Stimulated activated CD4-positive, alpha-beta T cell treated with anti-CD3 and anti-CD28 coated beads, Interleukin-2, amount 100 ng/mL, for 48 hours (primary cell): Measurements from ENCODE around the gene LCNL1.

ENCODE experiments used
- DNase-seq, 2 donors: peaks; one replicate each; pipeline ENCODE4 v3.0.0-alpha.2; 2020

The LCNL1 gene

DNA sequence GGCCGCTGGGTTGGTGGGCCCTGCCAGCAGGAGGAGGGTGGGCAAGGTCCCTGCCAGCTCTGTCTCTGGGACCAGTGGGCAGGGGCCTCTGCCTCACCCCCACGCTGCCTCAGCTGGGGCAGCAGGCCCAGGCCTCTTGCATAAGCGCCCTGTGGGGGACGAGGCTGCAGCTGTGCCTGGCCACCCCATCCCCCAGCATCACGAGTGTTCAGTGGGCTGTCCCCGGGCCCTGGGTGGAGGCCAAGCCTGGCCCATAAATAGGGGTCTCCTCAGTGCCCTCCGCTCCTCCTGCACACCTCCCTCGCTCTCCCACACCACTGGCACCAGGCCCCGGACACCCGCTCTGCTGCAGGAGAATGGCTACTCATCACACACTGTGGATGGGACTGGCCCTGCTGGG lies 5.6 kb upstream of the LCNL1 start, which contains the start of gene PTGDS:
Gene PTGDS, plus strand, starts transcription at position 282 of the 400 bp plus-strand sequence. Its CDS starts 75 bp downstream, at position 357.
- no peak for DNase-seq

DNA sequence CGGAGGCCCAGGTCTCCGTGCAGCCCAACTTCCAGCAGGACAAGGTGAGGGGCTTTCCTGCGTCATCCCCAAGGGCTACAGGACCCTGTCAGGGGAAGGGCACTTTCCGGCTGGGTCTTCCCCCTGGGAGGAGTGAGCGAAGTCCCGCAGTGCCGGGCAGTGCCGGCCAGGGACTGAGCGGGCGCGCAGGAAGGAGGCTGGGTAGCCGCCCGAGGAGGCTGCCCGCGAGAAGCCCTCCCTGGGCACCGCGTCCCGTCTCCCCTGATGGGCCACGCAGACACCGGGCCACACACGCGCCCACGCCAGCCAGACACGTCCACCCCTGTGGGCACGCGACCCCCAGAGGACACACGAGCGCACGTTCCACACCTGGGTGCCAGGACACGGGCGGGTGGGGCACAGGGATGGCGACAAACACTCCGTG lies 5.1 kb upstream of the LCNL1 start:
- DNase-seq: no peak

DNA sequence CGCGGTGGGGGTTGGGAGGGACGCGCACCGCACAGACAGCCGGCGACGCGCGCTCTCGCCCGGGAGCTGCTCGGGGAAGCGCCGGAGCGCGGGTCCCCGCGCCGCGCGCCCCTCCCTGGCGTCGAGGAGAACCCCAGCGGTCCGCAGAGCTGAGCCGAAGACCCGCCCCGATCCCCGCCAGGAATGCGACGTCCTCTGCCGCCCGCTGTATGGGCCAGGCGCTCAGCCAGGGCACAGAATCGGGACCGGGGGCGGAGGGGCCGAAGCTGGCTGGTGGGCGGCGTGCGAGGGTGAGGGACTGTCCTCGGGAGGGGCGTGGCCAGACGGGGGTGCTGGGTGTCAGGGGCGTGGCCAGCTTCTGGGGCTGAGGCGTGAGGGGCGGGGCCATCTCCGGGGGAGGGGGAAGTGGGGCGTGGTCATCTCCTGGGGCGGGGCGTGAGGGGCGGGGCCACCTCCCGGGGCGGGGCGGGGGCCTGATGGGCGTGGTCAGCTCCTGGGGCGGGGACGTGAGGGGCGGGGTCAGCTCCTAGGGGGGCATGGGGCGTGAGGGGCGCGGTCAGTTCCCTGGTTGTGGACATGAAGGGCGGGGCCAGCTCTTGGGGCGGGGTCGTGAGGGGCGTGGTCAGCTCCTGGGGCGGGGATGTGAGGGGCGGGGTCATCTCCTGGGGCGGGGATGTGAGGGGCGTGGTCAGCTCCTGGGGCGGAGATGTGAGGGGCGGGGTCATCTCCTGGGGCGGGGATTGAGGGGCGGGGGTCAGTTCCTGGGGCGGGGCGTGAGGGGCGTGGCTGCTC lies 4.5 kb upstream of the LCNL1 start:
- DNase-seq: peak; percentile 45 to 67

DNA sequence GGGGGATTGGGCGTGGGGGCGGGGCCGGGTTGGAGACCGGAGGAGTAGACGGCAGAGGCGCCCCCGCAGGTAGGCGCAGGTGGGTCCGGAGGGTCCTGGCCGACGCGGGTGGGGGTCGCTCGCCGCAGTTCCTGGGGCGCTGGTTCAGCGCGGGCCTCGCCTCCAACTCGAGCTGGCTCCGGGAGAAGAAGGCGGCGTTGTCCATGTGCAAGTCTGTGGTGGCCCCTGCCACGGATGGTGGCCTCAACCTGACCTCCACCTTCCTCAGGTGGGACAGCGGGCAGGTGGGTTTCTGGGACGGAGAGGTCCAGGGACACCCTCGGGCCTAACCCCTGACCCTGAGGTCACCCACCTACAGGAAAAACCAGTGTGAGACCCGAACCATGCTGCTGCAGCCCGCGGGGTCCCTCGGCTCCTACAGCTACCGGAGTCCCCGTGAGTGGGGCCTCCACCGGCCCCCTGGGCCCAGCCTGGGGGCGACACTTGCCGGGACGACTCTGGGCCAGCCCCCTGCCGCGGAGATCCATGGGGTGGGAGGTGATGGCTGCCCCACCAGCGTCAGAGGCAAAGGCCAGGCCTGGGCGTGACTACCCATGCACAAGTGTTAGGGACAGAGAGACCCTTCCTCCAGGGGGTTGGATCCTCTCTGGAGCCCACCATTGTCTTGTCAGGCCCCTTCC lies 3.8 kb upstream of the LCNL1 start:
- no peak for DNase-seq

DNA sequence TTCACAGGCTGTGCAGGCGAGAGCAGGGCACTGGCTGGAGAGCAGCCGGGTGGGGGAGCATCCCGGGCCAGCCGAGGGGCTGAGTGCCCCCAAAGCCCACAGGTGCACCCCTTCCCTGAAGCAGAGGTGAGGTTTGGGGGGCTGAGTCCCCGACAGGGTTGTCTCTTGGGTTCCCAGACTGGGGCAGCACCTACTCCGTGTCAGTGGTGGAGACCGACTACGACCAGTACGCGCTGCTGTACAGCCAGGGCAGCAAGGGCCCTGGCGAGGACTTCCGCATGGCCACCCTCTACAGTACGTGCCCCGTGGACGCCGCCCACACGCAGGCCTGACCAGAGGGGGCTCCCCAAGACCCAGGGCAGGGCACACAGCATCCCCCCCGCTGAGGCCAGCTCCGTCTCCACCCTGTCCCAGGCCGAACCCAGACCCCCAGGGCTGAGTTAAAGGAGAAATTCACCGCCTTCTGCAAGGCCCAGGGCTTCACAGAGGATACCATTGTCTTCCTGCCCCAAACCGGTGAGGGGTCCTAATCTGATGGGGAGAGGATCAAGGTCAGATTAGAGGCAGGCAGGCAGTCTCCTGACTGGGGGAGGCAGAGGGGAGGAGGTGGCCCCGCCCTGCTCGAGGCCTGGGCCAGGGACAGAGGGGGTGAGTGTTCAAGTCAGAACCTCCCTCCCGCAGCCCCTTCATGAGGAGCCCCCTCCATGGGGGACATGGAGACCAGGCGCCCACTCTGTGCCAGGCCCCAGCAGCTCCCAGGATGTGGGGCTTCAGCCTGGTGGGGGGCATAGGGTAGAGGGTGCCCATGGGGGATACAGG lies 2.8 kb upstream of the LCNL1 start:
- DNase-seq: no peak

DNA sequence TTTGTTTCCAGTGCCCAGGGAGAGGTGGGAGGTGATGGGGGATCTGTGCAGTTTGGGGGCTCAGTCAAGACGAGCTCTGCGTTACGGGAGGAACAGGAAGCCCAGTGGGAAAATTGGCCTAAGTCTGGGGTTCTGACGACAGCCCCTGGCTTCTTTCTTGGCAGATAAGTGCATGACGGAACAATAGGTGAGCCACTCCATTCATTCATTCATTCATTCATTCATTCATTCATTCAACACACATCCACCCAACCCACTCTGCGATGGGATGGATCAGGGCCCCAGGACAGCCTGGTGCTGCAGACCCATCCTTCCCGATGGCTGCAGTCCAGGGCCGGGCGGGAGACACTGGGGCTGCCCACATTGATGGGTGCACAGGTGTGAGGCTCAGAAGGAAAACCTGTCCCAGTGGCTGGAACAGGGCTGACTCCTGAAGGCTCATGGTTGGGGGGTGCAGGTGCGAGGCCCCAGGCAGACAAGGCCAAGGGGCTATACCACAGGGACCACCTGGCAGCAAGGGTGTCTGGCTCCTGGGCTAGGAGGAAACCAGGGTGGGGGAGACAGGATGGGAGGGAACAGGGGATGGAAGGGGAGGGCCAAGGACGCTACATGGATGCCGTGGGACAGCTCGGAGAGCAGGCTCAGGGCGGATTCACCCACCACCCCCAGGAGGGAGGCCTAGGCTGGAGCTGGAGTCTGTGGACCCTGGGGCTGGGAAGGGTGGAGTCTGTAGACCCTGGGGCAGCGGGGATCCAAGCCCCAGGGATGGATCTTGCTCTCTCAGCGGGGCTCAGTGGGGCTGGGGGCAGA lies 1.9 kb upstream of the LCNL1 start:
- no peak for DNase-seq

DNA sequence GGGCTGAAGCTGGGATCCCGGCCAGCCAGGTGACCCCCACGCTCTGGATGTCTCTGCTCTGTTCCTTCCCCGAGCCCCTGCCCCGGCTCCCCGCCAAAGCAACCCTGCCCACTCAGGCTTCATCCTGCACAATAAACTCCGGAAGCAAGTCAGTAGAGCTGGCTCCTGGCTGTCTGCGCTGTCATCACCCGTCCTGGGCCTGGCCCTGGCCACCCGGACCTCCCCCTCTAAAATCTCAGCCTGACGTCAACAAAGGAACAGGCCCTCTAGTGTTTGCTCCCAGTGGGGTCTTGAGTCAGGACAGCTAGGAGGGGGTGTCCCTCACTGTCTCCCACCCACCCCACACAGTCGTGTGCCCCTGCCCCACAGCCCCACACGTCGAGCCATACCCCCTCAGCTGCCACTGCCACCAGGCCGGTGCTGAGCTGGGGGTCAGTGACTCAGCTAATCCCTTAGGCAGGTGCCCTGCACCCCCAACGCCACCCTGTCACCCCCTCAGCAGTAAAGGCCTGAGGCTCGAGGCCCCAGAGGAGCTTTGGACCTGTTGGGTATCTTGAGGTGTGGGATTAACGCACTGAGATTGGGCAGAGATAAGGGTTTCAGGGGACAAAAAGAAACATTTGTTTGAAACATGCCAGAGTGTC lies 1.1 kb upstream of the LCNL1 start:
- no peak for DNase-seq

DNA sequence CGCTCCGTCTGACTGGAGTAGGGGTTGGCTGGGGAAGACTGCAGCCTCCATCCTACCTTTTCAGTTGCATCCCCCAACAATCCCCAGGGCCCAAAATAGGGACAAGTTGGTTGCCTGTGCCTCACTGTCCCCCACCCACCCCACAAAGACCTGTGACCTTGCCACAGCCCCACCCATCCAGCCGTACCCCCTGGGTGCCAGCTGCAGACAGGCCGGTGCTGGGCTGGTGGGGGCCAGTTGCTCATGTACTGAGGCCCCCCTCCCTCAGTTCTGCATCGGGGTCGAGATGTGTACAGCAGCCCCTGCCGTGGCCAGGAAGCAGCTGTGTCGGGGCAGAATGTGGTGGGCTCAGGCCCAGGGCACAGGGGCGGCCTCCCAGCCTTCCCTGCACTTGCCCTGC lies 374 bp downstream of the LCNL1 start:
- no peak for DNase-seq

DNA sequence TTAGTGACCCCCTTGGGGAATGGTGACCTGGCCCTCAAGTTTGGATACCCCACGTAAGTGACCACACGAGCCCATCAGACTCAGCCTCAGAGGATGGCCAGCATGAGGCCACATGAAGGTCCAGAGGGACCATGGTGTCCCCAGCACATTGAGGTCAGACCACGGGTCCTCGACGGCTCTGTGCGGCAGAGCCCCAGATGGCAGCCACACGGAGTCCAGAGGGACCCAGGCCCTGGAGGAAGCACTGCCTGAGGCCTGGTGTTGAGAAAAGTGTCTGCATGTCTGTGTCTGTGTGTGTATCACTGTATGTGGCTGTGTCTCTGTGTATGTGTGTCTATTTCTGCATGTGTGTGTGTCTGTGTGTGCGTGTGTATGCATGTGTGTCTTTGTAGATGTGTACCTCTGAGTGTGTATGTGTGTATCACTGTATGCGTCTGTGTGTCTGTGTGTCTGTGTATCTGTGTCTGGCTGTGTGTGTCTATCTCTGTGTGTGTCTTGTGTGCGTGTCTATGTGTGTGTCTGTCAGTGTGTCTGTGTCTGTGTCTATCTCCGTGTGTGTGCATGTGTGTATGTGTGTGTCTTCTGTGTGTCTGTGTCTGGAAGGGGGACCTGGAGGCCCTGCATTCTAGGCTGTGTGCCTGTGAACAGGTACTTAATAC lies 992 bp downstream of the LCNL1 start:
- no peak for DNase-seq

DNA sequence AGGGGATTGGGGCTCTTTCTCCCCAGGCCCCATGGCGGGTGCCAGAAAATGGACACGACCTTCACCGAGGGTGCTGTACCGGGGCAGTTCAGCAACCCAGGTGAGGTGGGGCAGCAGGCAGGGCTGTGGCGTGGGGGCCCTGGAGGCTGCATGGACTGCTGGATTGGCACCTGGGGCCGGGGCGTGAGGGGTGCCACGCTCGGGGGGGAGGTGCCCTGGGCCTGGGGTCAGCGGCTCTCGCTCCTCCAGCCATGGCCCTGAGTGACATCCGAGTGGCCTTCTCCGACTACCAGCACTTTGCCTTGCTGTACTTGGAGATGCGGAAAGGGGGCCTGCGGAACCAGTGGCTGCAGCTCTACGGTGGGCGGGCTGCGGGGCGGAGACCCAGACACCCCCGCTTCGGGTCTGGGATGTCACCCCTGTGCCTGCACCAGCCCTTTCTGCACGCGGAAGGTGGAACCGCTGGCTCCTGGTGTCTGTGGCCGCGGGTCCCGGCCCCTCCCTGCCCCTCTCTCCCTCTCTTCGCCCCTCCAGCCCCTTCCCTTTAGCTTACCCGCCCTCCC lies 1.8 kb downstream of the LCNL1 start:
- DNase-seq: no peak

DNA sequence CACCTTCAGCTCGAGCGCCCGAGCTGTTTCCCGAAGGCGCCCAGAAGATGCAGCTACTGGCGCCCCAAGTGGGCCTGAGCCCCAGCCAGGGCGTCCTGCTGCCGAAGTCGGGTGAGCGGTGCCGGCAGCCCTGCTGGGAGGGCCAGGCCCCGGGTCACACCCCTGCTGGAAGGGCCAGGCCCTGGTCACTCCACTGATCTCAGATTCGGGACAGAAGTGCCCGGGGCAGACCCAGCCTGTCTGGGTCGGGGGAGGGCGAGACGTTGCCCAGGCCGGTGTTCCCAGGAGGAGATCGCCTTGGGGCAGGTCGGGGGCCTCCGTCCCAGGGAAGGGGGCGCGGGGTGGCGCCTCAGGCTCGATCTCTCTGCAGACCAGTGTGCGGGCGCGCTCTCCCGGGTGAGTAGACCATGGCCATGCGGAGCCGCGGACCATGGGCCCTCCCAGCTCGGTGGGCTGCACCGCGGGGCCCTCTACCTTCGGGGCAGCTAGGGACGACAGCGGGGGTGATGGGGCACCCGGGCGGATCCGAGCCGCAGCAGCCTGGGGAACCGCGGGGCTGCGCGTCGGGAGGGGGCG lies 2.3 kb downstream of the LCNL1 start:
- DNase-seq: no peak

DNA sequence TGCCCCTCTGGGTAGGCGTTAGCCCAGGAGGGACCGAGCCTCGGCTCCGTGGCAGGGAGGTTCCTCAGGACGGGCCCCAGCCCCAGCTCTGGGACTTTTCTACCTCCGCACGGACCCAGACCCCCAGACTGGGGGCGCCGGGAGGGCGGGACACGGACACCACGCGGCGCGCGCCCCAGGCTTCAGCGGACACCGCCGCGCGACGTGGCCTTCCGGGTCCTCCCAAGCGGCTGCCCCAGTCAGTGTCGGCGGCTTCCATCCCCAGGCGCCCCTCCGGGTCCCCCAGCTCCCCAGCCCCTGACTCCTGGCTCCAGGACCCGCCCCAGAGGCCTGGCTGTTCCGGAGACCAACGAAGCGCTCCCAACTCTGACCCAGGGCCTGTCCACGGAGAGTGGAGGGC lies 3.1 kb downstream of the LCNL1 start:
- DNase-seq: no peak

DNA sequence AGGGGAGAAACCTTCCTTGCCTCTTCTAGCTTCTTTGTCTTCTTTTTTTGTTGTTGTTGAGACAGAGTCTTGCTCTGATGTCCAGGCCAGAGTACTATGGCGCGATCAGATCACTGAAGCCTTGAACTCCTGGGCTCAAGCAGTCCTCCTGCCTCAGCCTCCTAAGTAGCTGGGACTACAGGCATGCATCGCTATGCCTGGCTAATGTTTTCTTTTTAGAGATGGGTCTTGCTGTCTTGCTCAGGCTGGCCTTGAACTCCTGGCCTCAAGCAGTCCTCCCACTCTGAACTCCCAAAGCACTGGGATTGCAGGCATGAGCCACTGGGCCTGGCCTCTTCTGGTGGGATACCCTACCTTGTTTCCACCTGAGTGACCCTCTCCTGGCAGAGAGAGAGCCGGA lies 6.1 kb downstream of the LCNL1 start:
- no peak for DNase-seq

DNA sequence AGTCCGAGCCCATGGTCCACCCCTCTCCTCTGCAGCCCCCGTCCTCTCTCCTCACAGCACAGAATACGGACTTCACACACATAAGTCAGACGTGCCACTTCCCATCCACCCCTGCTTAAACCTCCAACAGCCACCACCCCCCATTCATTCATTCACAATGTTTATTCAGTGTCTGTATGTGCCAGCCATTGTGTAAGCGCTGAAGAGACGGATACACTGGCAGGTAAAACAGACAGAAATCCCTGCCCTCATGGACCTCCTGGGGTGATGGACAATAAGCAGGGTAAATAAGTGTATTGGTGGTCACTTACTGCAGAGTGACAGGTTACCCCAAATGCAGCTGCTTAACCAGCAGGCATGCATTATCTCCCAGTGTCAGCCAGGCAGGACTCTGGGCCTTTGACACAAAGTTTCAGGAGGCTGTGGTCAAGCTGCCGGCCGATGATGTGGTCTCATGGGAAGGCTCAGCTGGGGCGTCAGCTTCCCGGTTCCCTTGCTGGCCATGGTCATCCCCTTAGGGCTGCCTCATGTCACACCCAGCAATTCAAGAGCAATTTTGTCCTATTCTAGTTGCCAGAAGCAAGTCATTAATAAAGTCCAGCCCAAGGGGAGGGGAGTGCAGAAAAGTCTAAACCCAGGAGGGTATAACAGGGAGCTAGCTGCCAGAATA lies 7.6 kb downstream of the LCNL1 start:
- DNase-seq: no peak

DNA sequence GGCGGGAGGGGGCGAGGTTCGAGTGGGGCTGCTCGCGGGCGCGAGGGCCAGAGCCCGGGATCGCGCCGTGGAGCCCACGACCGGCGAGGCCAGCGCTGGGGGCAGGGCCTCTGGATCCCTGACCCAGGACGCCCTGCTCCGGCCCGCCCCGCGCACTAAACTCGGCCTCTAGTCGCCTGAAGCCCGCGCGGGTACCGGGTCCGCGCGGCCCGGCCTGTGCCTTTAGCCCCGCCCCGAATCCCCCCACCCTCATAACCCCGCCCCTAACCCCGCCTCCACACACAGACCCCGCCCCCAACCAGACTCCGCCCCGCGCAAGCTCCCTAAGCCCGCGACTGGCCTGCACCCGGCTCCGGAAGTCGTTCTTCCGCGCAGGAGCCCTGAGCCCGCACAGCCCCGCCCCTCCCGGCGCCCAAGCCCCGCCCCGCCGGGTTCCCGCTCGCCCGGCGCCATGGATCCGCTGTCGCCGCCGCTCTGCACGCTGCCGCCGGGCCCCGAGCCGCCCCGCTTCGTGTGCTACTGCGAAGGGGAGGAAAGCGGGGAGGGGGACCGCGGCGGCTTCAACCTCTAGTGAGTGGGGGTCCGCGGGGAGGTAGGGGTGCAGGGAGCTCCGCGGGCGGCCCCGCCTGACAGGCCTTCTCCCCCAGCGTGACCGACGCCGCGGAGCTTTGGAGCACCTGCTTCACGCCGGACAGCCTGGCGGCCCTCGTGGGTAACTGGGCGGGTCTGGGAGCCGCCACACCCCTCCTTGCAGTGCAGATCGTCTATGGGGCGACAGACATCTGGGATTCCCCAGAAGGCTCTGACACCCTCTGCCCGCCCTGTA lies 9.4 kb downstream of the LCNL1 start, which contains the start of gene PAXX:
Gene PAXX, plus strand, starts transcription at position 430 of the 826 bp plus-strand sequence. Its CDS starts 22 bp downstream, at position 452.
- DNase-seq: peak; percentile 96 to 97

DNA sequence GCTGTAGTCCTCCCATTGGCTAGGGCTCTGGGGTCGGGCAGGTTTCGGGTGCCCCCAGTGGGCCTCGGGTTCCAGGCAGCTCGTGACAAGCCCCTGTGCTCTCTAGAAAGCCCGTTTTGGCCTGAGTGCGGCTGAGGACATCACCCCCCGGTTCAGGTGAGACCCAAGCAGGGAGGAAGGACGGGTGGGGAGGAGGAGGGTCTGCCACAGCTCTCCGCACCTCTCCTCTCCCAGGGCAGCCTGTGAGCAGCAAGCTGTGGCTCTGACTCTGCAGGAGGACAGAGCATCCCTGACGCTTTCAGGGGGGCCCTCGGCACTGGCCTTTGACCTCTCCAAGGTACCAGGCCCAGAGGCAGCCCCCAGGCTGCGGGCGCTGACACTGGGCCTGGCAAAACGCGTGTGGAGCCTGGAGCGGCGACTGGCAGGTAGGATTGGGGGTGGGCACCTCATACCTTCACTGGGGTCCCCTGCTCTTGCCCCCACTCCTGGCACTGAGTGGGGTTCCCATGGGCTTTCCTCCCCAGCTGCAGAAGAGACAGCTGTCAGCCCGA lies 10.1 kb downstream of the LCNL1 start:
- DNase-seq: no peak

DNA sequence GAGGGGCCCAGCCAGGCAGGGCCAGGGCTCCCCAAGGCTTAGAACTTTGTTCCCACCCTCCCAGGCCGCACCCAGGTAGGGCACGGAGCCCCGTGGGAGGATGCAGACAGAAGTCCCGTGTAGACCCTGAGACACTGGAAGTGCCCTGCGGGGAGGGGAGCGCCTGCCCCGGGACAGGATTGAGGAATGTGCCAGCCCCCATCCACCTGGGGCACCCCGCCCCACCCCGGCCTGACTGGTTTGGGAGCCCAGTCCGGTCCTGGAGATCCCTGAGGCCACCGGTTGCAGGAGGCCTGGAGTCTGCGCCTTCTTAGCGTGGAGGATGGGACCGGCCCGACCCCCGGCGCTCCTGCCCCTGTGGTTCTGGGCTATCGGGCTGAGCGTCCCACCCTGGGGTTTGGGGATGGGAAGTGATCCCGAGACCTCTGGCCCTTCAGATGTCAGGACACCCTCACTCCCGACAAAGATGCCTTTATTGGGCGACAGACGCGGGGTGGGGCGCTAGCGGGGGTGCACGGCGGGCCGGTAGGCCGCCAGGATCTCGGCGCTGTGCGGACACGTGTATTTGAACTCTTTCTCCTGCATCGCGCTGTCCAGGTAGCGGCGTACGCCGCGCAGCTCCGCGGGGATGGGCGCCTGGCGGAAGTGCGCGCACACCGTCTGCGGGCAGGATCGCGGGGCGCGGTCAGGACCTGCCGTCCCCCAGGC lies 11.5 kb downstream of the LCNL1 start:
- DNase-seq: no peak

DNA sequence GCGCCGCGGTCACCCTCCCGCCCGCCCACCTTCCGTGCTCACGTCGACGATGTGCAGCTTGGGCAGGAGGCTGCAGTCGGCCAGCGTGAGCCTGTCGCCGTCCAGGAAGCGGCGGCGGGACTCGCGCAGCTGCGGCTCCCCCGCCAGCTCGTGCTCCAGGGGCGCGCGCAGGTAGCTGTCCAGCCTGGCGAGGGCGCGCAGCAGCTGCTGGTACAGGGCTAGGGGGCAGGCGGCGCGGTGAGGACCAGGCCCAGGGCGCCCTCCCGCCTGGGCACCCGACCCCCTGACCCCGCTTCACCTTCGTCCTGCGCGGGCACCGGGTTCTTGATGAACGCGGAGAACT lies 12.1 kb downstream of the LCNL1 start:
- DNase-seq: no peak
